ENCODE data around the gene BIVM. TPM values are rescaled to one million over a fixed set of nuclear protein-coding genes. Genes with fewer than 3 reads are reported as not detected.

Gene BIVM
- polyA plus RNA-seq, 1 donor (not counting 4 experiments of a cell fraction or from before 2014, with no cell fraction given): 20.7 TPM

- Histone ChIP-seq H3K27me3 (ENCODE audit: control insufficient read depth, extremely low read depth, insufficient read depth, low read length) (no peaks in the 10 kb centered on the region), H3K36me3 (ENCODE audit: control insufficient read depth in 2 of 2, extremely low read depth in 1 of 2, insufficient read depth in 2 of 2, low read length in 2 of 2) (no peaks in the 10 kb centered on the region), H2AFZ (ENCODE audit: control insufficient read depth, low read length) (no peak overlapping the region), H3K9ac (ENCODE audit: control insufficient read depth, extremely low read depth, insufficient read depth, low read length) (no peak overlapping the region), H3K4me3 (ENCODE audit: control insufficient read depth in 2 of 3, extremely low read depth in 1 of 3, insufficient read depth in 2 of 3, low read depth in 1 of 3, low read length in 3 of 3) (no peak overlapping the region), H3K79me2 (ENCODE audit: control insufficient read depth, insufficient read depth, low read length) (peaks cover 10% of the 10 kb centered on the region), H3K27ac (ENCODE audit: control insufficient read depth, insufficient read depth, low read length) (no peak overlapping the region), H3K4me1 (ENCODE audit: control insufficient read depth, extremely low read depth, insufficient read depth, low read length) (peaks cover 7% of the 10 kb centered on the region), H3K9me3 (ENCODE audit: control insufficient read depth, low read depth, low read length) (no peaks in the 10 kb centered on the region), H4K20me1 (ENCODE audit: control insufficient read depth, extremely low read depth, insufficient read depth, low read length) (no peaks in the 10 kb centered on the region), H3K9me1 (ENCODE audit: control insufficient read depth, extremely low read depth, insufficient read depth, low read length) (no peaks in the 10 kb centered on the region), H3K4me2 (ENCODE audit: control insufficient read depth, extremely low read depth, insufficient read depth, low read depth, low read length) (peak overlapping the region; percentile 89)
- dilution Hi-C loops (cut with MboI; ENCODE audit: extremely low pct_ligation_motif_present, low sequenced_read_pairs): no loop called here
- DNase-seq (ENCODE audit: low read depth, low spot score) (no peak), FAIRE-seq (no peak)
- TF ChIP-seq EZH2 (IDR thresholded peaks at IDR 0.05; ENCODE audit: low read length) (no peak), CTCF (optimal IDR thresholded peaks at IDR 0.05 in 1 of 3, IDR thresholded peaks at IDR 0.05 in 1 of 3, conservative IDR thresholded peaks at IDR 0.05 in 1 of 3; ENCODE audit: extremely low read depth in 1 of 3, insufficient read depth in 2 of 3, low read length in 3 of 3) (no peak)
These were observed 26.9 kb upstream of the BIVM start for GRCh38 chr13:102772042-102772425.

- FAIRE-seq (no peak), DNase-seq (ENCODE audit: low read depth, low spot score) (no peak)
- Histone ChIP-seq H3K4me3 (ENCODE audit: control insufficient read depth in 2 of 3, extremely low read depth in 1 of 3, insufficient read depth in 2 of 3, low read depth in 1 of 3, low read length in 3 of 3) (peak within 1 kb of the TSS; percentile 88 to 94 (median 91)), H4K20me1 (ENCODE audit: control insufficient read depth, extremely low read depth, insufficient read depth, low read length) (no peaks in the 10 kb centered on the region), H3K36me3 (ENCODE audit: control insufficient read depth in 2 of 2, extremely low read depth in 1 of 2, insufficient read depth in 2 of 2, low read length in 2 of 2) (no peaks in the 10 kb centered on the region), H3K4me1 (ENCODE audit: control insufficient read depth, extremely low read depth, insufficient read depth, low read length) (peaks cover 7% of the 10 kb centered on the region), H2AFZ (ENCODE audit: control insufficient read depth, low read length) (peak within 1 kb of the TSS; percentile 99), H3K9me1 (ENCODE audit: control insufficient read depth, extremely low read depth, insufficient read depth, low read length) (no peaks in the 10 kb centered on the region), H3K9ac (ENCODE audit: control insufficient read depth, extremely low read depth, insufficient read depth, low read length) (peak within 1 kb of the TSS; percentile 86), H3K79me2 (ENCODE audit: control insufficient read depth, insufficient read depth, low read length) (peaks cover 10% of the 10 kb centered on the region), H3K9me3 (ENCODE audit: control insufficient read depth, low read depth, low read length) (no peaks in the 10 kb centered on the region), H3K4me2 (ENCODE audit: control insufficient read depth, extremely low read depth, insufficient read depth, low read depth, low read length) (peak within 1 kb of the TSS; percentile 89), H3K27me3 (ENCODE audit: control insufficient read depth, extremely low read depth, insufficient read depth, low read length) (no peaks in the 10 kb centered on the region), H3K27ac (ENCODE audit: control insufficient read depth, insufficient read depth, low read length) (peak within 1 kb of the TSS; percentile 70)
- dilution Hi-C loops (cut with MboI; ENCODE audit: extremely low pct_ligation_motif_present, low sequenced_read_pairs): no loop called here
- TF ChIP-seq CTCF (optimal IDR thresholded peaks at IDR 0.05 in 1 of 3, IDR thresholded peaks at IDR 0.05 in 1 of 3, conservative IDR thresholded peaks at IDR 0.05 in 1 of 3; ENCODE audit: extremely low read depth in 1 of 3, insufficient read depth in 2 of 3, low read length in 3 of 3): no peak
These were observed 25.3 kb upstream of the BIVM start, which contains the start of gene TEX30 for GRCh38 chr13:102773441-102774213. TEX30 (minus strand) TSS chr13:102773786; CDS start chr13:102770026, 3,760 bp downstream.
